Measurements from ENCODE around the gene COX6B1.
A peak's percentile ranks its signal among the peaks of the same experiment; 100 is the strongest.
"Not testable (repeated sequence)": the region's sequence is repeated elsewhere in the genome, so short reads cannot be mapped to it uniquely, and the experiment has no call there.

Gene COX6B1, protein sequence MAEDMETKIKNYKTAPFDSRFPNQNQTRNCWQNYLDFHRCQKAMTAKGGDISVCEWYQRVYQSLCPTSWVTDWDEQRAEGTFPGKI

DNA sequence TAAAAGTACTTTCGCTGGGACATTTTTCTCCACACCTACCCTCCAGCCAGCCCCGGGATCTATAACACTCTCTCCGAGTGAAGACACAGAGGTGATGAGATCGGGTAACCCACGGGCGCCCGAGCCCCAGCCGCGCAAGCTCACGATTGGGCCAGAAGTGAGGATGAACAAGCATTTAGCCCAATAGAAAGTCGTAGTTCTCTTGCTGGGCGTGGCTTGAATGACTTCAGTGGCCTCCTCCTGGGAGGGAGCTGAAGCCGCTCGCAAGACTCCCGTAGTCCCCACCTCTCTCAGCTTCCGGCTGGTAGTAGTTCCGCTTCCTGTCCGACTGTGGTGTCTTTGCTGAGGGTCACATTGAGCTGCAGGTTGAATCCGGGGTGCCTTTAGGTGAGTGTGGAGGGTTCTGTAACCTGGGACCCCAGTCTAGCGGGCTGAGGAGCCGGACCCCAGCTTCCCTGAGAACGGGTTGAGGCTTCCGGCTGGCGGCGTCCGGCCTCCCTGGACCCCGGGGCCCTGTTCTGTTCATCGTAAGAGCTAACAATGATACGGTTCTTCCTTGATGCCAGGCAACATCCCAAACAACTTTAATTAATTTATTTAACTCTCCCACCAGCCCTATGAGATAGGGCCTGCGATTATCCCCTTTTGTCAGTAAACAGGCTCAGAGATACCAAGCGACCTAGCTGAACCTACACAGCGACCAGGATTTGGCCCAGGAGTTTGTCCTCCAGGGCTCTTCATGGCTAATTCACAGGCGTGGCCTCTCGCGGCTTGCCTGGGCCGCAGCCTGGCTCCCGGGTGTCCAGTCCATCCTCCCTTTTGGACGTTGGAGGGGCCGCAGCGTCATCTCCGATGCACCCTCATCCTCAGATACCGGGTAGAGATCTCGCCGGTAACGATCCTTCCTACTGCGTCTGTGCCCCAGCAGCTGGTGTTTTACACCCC is at the start of gene COX6B1:
Gene COX6B1, plus strand, starts transcription at position 307 of the 945 bp plus-strand sequence. CDS start 2,921 bp downstream, outside the sequence.
- DNase-seq, result peak; percentile 97
- in situ Hi-C loops (cut with MboI; ENCODE audit: low pct_unique_long_range_greater_than_20kb, low sequenced_read_pairs), result no loop called here

DNA sequence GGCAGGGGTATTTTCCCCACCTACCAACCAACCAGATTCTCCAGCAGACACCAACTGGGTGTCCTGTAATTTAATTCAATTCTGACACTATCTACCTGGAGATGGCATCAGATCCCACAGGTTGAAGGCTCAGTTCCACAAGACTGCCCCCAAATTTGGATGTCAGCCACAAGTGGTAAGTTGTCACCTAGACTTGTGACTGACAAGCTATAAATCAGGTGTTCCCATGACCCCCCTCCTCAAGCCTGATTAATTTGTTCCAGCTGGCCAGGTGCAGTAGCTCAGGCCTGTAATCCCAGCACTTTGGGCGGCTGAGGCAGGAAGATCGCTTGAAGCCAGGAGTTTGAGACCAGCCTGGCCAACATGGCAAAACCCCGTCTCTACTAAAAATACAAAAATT is 46.2 kb upstream of the COX6B1 start:
- DNase-seq, result no peak
- in situ Hi-C loops (cut with MboI; ENCODE audit: low pct_unique_long_range_greater_than_20kb, low sequenced_read_pairs), result no loop called here

DNA sequence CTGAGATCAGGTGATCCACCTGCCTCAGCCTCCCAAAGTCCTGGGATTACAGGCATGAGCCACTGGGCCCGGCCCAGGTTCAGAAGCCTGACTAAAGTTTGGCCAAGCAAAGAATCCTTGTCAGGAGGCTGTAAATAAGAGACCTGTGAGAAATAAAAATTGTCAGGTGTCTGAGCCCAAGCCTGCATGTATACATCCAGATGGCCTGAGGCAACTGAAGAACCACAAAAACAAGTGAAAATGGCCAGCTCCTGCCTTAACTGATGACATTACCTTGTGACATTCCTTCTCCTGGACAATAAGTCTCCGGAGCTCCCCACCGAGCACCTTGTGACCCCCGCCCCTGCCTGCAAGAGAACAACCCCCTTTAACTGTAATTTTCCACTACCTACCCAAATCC is 43.7 kb upstream of the COX6B1 start:
- in situ Hi-C loops (cut with MboI; ENCODE audit: low pct_unique_long_range_greater_than_20kb, low sequenced_read_pairs); DNase-seq: not testable (repeated sequence)

DNA sequence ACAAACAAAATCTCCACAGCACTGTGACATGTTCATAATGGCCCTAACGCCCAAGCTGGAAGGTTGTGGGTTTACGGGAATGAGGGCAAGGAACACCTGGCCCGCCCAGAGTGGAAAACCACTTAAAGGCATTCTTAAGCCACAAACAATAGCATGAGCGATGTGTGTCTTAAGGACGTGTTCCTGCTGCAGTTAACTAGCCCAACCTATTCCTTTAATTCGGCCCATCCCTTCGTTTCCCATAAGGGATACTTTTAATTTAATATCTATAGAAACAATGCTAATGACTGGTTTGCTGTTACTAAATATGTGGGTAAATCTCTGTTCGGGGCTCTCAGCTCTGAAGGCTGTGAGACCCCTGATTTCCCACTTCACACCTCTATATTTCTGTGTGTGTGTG is 41.0 kb upstream of the COX6B1 start:
- in situ Hi-C loops (cut with MboI; ENCODE audit: low pct_unique_long_range_greater_than_20kb, low sequenced_read_pairs); DNase-seq: not testable (repeated sequence)

DNA sequence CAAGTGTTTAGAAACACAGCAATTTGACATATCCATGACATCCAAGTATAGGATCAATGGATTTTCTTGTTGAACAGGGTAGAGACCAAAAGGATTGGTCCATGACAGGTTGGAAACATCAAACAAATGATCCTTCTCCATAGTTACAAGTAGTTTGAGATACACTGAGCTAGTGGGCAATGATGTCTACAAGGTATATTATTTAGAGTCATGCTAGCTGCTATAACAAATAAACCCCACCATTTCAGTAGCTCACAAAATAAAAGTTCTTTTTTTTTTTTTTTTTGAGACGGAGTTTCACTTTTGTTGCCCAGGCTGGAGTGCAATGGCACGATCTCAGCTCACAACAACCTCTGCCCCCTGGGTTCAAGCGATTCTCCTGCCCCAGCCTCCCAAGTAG is 40.5 kb upstream of the COX6B1 start:
- in situ Hi-C loops (cut with MboI; ENCODE audit: low pct_unique_long_range_greater_than_20kb, low sequenced_read_pairs), result no loop called here
- no peak for DNase-seq

DNA sequence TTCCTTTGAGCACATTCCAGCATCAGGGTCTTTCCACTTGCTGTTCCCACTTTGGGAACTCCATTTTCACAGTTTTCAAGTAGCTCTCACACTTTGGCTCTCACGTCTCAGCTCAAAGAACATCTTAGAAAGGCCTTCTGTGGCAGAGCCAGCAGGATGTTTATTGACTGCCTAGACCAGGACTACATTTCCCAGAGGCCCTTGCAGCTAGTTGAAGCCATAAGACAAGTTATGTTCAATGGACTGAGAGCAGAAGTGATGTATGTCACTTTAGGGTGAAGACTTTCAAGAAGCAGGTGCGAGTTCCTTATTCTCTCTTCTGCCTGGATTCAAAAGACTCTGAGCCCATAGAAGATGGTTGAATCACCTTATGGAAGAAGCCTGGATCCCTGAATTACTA is 39.9 kb upstream of the COX6B1 start:
- no peak for DNase-seq
- in situ Hi-C loops (cut with MboI; ENCODE audit: low pct_unique_long_range_greater_than_20kb, low sequenced_read_pairs), result no loop called here

DNA sequence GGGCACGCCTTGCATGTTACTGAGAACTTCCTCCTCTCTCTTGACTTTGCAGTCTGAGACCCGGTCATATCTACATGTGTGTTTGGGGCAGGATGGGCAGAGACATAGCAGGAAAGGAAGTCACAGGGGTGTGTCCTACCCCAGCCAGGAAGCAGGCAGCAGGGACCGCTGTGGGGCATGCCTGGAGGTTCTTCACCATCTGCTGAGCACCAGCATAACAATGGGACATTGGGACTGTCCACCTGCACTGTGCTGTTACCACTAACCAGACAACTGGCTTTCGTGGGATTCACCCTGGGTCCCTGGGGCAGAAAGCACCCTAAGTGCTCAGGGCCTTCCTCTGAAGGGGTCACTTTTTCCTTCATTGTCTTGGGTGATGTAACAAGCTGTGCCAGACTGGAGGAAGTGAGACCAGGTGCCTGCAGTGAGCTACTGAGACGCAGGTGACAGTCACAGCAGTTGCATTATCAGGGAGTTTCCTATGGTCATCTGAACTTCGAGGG is 38.2 kb upstream of the COX6B1 start:
- in situ Hi-C loops (cut with MboI; ENCODE audit: low pct_unique_long_range_greater_than_20kb, low sequenced_read_pairs), result no loop called here
- DNase-seq, result peak; percentile 42

DNA sequence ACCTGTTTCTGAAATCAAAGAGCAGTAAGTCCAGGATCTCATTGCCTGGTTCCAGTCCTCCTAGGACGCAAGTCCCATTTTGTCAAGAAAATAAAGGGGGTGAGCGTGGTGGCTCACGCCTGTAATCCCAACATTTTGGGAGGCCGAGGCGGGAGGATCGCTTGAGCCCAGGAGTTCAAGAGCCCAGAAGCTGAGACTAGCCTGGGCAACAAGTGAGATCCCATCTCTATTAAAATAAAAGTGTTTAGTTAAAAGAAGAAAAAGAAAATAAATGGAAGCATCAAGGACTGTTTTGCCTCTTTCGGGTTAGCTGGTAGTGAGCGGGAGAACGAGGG is 35.9 kb upstream of the COX6B1 start:
- DNase-seq, result no peak
- in situ Hi-C loops (cut with MboI; ENCODE audit: low pct_unique_long_range_greater_than_20kb, low sequenced_read_pairs), result no loop called here

DNA sequence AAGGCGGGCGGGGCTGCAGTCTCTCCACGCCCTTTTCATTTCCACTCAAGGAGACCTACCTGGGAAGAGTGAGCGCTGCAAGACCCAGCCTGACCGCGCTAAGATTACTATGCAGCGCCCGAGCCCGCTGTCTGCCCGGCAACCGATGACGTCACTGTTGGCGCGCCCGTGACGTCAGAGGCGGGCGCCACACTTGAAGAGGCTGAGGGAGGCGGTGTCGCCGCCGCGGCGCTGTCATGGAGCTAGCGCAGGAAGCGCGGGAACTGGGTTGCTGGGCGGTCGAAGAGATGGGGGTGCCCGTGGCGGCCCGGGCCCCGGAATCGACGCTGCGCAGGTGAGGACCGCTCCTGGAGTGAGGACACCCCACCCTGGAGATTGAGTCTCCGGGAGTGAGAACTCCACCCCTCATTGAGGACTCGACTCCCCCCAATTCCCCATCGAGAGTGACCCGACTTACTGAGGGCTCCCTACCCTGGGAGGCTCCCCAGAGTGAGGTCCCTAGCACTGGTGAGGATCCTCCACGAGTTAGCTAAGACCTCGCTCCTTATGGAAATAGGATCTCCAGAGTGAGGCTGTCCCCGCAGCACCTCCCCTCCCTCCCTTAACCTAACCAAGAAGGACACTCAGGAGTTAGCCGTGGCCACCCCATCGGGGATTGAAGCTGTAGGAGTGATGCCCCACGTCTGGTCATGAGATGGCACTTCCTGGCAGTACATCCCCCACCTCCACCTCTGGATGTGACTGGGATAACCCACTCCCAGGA is 35.4 kb upstream of the COX6B1 start, which contains the start of gene HAUS5:
Gene HAUS5, plus strand, starts transcription at position 177 of the 763 bp plus-strand sequence. Its CDS starts 60 bp downstream, at position 237.
- in situ Hi-C loops (cut with MboI; ENCODE audit: low pct_unique_long_range_greater_than_20kb, low sequenced_read_pairs), result no loop called here
- peak; percentile 98 for DNase-seq

DNA sequence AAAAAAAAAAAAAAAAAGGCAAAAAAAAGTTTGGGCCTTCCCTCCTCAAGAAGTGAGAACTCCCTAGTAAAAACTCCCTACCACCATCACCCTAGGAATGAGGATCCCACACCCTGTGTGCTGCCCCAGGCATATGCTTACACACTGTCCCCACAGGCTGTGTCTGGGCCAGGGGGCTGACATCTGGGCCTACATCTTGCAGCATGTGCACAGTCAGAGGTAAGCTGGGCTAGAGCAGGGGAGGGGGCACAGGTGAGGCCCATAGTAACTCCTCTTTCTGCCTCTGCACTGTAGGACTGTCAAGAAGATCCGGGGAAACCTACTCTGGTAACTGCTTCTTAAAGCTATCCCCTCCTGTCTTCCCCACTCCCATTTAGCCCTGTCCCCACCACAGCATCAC is 34.5 kb upstream of the COX6B1 start:
- DNase-seq, result no peak
- in situ Hi-C loops (cut with MboI; ENCODE audit: low pct_unique_long_range_greater_than_20kb, low sequenced_read_pairs), result no loop called here

DNA sequence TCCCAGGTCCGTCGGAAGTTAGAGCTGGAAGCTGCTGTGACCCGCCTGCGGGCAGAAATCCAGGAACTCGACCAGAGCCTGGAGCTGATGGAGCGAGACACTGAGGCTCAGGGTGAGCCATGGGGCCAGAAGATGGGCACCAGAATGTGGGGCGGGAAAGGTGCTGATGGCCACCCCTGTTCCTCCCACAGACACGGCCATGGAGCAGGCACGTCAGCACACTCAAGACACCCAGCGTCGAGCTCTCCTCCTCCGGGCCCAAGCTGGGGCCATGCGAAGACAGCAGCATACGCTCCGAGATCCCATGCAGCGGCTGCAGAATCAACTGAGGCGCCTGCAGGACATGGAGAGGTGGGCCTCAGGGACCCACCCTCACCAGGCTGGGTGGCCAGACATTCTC is 33.1 kb upstream of the COX6B1 start:
- DNase-seq, result no peak
- in situ Hi-C loops (cut with MboI; ENCODE audit: low pct_unique_long_range_greater_than_20kb, low sequenced_read_pairs), result no loop called here

DNA sequence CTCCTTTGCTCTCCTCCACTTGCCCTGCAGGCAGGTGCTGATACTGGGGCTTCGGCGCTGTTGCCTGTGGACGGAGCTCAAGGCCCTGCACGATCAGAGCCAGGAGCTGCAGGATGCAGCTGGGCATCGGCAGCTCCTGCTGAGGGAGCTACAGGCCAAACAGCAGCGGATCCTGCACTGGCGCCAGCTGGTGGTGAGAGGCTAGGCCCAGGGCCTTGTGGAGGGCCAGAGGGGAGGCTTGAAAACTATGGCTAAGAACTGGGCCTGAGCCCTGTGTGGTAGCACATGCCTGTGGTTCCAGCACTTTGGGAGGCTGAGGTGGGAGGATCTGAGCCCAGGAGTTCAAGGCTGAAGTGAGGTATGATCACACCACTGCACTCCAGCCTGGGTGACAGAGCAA is 29.3 kb upstream of the COX6B1 start:
- DNase-seq, result no peak
- in situ Hi-C loops (cut with MboI; ENCODE audit: low pct_unique_long_range_greater_than_20kb, low sequenced_read_pairs), result no loop called here

DNA sequence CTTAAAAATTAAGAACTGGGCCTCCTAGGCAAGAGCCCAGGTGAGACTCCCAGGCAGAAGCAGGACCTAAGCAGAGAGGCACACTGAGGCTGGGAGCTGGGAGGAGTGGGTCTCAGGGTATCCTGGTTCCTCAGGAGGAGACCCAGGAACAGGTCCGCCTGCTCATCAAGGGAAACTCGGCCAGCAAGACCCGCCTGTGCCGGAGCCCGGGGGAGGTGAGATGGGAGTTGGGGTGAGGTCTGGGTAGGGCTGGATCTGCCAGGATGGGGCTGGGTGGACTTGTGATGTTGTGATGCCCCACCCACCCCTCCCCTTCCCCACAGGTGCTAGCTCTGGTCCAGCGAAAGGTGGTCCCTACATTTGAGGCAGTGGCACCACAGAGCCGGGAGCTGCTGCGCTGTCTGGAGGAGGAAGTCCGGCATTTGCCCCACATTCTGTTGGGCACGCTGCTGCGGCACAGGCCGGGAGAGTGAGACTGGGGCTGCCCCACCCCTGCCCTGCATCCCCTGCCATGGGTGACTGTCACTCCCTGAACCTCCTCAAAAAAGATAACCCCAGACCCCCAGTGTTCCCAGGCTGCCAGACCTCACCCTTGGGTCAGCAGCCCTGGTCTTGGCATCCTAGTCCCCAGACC is 28.7 kb upstream of the COX6B1 start:
- DNase-seq, result no peak
- in situ Hi-C loops (cut with MboI; ENCODE audit: low pct_unique_long_range_greater_than_20kb, low sequenced_read_pairs), result no loop called here

DNA sequence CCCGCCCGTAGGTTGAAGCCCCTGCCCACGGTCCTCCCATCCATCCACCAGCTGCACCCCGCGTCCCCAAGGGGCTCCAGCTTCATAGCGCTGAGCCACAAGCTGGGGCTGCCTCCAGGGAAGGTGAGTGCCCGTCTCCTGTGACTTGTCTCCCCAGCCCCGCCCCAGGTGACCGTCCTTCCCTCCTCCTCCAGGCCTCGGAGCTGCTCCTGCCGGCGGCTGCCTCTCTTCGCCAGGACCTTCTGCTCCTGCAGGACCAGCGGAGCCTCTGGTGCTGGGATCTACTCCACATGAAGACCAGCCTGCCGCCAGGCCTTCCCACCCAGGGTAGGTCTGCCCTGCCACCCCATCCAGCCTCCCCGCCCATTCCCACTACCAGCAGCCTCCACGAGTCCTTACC is 28.1 kb upstream of the COX6B1 start:
- in situ Hi-C loops (cut with MboI; ENCODE audit: low pct_unique_long_range_greater_than_20kb, low sequenced_read_pairs), result no loop called here
- DNase-seq, result no peak

DNA sequence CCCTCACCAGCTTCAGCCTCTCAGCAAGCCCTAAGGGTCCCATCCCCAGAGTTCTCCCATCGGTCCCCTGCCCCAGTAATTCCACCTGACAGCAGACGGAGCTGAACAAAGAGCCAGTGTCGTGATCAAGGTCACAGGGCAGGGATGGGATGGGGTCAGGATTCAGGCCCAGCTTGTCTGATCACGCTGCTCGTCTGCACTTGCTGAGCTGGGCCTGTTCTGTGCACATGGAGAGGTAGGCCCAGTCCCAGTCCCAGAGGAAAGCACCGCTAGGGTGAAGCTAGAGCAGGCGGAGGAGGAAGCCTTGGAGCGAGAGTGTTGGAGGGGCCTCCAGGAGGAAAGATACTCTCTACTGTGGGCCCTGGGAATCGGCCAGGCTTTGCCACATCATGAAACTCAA is 26.4 kb upstream of the COX6B1 start:
- no peak for DNase-seq
- in situ Hi-C loops (cut with MboI; ENCODE audit: low pct_unique_long_range_greater_than_20kb, low sequenced_read_pairs), result no loop called here

DNA sequence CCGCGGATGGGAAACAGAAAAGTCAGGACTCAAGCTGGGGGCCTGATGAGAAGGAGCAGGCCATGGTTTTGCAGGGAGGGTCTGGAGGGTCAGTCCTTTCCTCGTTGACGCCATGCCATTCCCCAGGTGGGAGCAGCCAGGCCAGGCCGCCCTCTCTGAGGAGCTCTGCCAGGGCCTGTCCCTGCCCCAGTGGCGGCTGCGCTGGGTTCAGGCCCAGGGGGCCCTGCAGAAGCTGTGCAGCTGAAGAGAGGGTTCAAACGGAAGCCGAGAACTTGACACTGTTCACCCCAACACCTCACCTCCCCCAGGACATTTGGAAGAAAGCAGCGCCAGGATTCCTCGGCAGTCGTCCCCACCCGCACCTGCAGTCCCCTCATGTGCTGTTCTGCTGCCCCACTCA is 25.4 kb upstream of the COX6B1 start:
- no peak for DNase-seq
- in situ Hi-C loops (cut with MboI; ENCODE audit: low pct_unique_long_range_greater_than_20kb, low sequenced_read_pairs), result no loop called here

DNA sequence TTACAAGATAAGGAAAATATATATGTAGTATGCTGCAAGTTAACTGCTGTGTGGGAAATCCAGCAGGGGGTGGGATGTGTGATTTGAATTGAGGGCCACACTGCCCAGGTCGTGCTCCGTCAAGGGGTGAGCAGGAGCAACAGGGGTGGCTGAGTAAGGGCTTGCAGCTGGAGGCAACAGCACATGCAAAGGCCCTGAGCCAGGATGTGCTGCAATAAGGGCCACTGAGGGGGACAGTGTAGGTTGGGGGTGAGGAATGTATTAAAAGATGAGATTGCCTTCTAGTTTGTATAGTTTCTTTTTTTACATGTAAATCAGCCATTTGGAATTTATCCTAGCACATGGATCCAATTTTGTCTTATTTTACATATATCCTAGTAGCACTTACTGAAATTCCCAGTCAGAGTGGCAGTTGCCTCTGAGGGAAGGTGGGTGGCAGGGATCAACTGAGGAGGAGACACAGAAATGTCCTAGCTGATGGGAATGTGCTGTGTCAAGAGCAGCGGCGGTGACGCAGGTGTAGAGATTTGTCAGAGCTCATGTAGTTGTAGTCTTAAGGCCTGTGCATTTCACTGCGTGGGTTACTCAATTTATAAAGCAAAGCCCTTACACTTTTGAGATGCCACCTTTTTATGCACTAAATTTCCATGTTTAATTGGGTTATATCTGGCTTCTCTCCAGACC is 24.7 kb upstream of the COX6B1 start:
- no peak for DNase-seq
- in situ Hi-C loops (cut with MboI; ENCODE audit: low pct_unique_long_range_greater_than_20kb, low sequenced_read_pairs), result no loop called here

DNA sequence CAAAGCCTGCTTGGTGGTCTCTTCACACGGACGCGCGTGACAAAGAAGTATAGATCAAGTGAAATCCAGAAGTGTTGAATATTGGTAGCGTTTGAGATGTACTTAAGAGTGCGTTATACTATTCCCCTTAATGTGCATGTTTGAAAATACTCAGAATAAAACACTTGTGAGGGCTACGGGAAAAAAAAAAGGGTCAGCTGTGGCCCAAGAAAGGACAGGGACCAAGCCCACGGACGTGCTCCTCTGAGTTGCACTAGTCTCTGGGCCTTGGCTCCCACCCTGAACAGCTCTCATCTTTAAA is 19.9 kb upstream of the COX6B1 start:
- in situ Hi-C loops (cut with MboI; ENCODE audit: low pct_unique_long_range_greater_than_20kb, low sequenced_read_pairs), result no loop called here
- DNase-seq, result no peak

Measured in KBM-7 (cell line).